Esophagus muscularis mucosa (tissue), 4 donors: ENCODE measurements around the gene OPN4. TPM values are rescaled to one million over a fixed set of nuclear protein-coding genes. Genes with fewer than 3 reads are reported as not detected.

Experiments
- DNase-seq: peaks from one replicate; pipeline ENCODE4 v3.0.0-alpha.2; 2017; ENCODE audit errors: extremely low spot score
- H3K27ac ChIP-seq, 4 donors: fragments of 200-600 bp; sonication (generic); replicated peaks in 1 of 4; 1 replicate in 3 of 4; 2 replicates in 1 of 4; pipeline ENCODE4 v1.5.1; 2016 to 2019; ENCODE audit warnings: mild to moderate bottlenecking in 1 of 4
- H3K27me3 ChIP-seq, 4 donors: fragments of 200-600 bp; sonication (generic); one replicate each; pipeline versions ENCODE4 v1.5.1 to v1.6.0; 2016 to 2019
- H3K36me3 ChIP-seq, 4 donors: fragments of 200-600 bp; sonication (generic); one replicate each; pipeline ENCODE4 v1.5.1; 2016 to 2019
- H3K4me1 ChIP-seq, 4 donors: fragments of 200-600 bp; sonication (generic); one replicate each; pipeline ENCODE4 v1.5.1; 2016 to 2019
- H3K4me3 ChIP-seq, 4 donors: fragments of 200-600 bp; sonication (generic); 1 replicate in 2 of 4; 2 replicates in 2 of 4; pipeline ENCODE4 v1.5.1; 2016 to 2019; ENCODE audit warnings: mild to moderate bottlenecking in 4 of 4, moderate library complexity in 1 of 4
- H3K9me3 ChIP-seq, 4 donors: fragments of 200-600 bp; sonication (generic); 1 replicate in 3 of 4; 2 replicates in 1 of 4; pipeline ENCODE4 v1.5.1; 2016 to 2019
- EP300 ChIP-seq: sonication (generic); formaldehyde crosslinking; IDR thresholded peaks from one replicate; pipeline ENCODE4 v1.6.1; 2017; ENCODE audit warnings: antibody characterized with exemption
- POLR2A ChIP-seq: fragments of 450-650 bp; IDR thresholded peaks from one replicate; pipeline ENCODE4 v1.6.1; 2017; ENCODE audit warnings: antibody characterized with exemption, moderate library complexity, mild to moderate bottlenecking, low read depth
- POLR2AphosphoS5 ChIP-seq, 2 donors: sonication (generic); formaldehyde crosslinking; IDR thresholded peaks; one replicate each; pipeline ENCODE4 v1.6.1; 2017; ENCODE audit warnings: antibody characterized with exemption in 2 of 2
- WGBS: methylation state at CpG from one replicate; pipeline ENCODE4 v1.1.5; 2018; 5-methylcytosine and 5-hydroxymethylcytosine counted together
- intact Hi-C: fragments of 100-400 bp; cut with DNase I; formaldehyde crosslinking; loops from one replicate; pipeline ENCODE4 v1.15.1; 2023
- total RNA-seq, 4 donors: library from RNA; depleted of rRNA; stranded (reverse); fragments of >200 nt; gene quantifications; one replicate each; pipeline versions ENCODE4 v1.1.0 to v1.2.1, GENCODE V29; 2016
- TF ChIP-seq, protein P1 (sequence below), 3 experiments: fragments of 200-600 bp in 2 of 3; fragments of 450-650 bp in 1 of 3; sonication (generic) in 2 of 3; IDR thresholded peaks; one replicate each; pipeline ENCODE4 v1.5.1; 2017 to 2019; ENCODE audit warnings: antibody characterized with exemption in 3 of 3, mild to moderate bottlenecking in 2 of 3, moderate library complexity in 1 of 3

Gene OPN4
- total RNA-seq, 4 donors from 2014 or later: 0.32 TPM; not detected in 3

- Histone ChIP-seq H3K27me3 (no peaks in the 10 kb centered on the region), H3K27ac (peak overlapping the region; percentile 32 to 87 (median 50)), H3K4me3 (no peak overlapping the region), H3K9me3 (no peaks in the 10 kb centered on the region), H3K4me1 (peaks cover 34 to 72% (median 70%) of the 10 kb centered on the region in 4 donors), H3K36me3 (peaks cover 0 to 30% (median 27%) of the 10 kb centered on the region in 4 donors)
- WGBS: 88% methylated on average over 6 of the region's 8 CpGs
- TF ChIP-seq POLR2A: no peak
- TF ChIP-seq, protein P1, sequence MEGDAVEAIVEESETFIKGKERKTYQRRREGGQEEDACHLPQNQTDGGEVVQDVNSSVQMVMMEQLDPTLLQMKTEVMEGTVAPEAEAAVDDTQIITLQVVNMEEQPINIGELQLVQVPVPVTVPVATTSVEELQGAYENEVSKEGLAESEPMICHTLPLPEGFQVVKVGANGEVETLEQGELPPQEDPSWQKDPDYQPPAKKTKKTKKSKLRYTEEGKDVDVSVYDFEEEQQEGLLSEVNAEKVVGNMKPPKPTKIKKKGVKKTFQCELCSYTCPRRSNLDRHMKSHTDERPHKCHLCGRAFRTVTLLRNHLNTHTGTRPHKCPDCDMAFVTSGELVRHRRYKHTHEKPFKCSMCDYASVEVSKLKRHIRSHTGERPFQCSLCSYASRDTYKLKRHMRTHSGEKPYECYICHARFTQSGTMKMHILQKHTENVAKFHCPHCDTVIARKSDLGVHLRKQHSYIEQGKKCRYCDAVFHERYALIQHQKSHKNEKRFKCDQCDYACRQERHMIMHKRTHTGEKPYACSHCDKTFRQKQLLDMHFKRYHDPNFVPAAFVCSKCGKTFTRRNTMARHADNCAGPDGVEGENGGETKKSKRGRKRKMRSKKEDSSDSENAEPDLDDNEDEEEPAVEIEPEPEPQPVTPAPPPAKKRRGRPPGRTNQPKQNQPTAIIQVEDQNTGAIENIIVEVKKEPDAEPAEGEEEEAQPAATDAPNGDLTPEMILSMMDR (IDR thresholded peaks at IDR 0.05): no peak
- peak in 1 of 2 donors; percentile 4 for TF ChIP-seq POLR2AphosphoS5 (IDR thresholded peaks at IDR 0.05)
- TF ChIP-seq EP300: no peak
- intact Hi-C loops: loop anchor here (5.0 kb wide), 1 partner anchor 210 kb away; no protein-coding TSS in a partner anchor
- DNase-seq: no peak
These were observed 37.7 kb downstream of the OPN4 start for GRCh38 chr10:86692023-86692514.

GRCh38 chr10:86692664-86693063 lies 38.3 kb downstream of the OPN4 start:
- H3K27me3 ChIP-seq: no peaks in the 10 kb centered on the region
- WGBS: 92% methylated on average over 4 of the region's 7 CpGs
- DNase-seq: no peak
- H3K9me3 ChIP-seq: no peaks in the 10 kb centered on the region
- intact Hi-C loops: loop anchor here (5.0 kb wide), 1 partner anchor 210 kb away; no protein-coding TSS in a partner anchor
- TF ChIP-seq POLR2A (no peak), POLR2AphosphoS5 (IDR thresholded peaks at IDR 0.05) (no peak), EP300 (no peak)
- TF ChIP-seq, protein P1 (IDR thresholded peaks at IDR 0.05): no peak
- peaks cover 33 to 66% (median 64%) of the 10 kb centered on the region in 4 donors for H3K4me1 ChIP-seq
- H3K27ac ChIP-seq: peak overlapping the region; percentile 32 to 87 (median 50)
- peaks cover 0 to 32% (median 27%) of the 10 kb centered on the region in 4 donors for H3K36me3 ChIP-seq
- H3K4me3 ChIP-seq: no peak overlapping the region

DNA sequence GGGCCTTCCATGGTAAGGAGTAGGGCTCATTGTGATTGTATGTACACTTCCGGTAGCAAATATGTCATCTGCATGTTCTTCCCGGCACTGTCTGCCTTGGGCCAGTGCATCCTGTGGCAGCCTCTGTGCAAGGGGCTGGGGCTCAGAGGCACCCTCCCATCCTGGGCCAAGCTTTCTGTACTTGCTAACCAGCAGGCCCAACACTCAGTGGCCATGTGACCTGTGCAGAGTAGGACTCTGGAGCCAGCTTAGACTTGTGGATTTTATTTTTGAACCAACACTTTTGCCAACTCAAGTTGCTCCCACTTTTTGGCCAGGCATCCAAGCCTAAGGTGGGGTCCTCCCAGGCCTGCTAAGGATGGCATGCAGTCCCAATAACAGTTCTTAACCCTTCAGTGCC lies 38.9 kb downstream of the OPN4 start:
- 83% methylated on average over 1 of the region's 2 CpGs for WGBS

GRCh38 chr10:86693721-86694369 lies 39.5 kb downstream of the OPN4 start:
- H3K36me3 ChIP-seq: peaks cover 0 to 44% (median 39%) of the 10 kb centered on the region in 4 donors
- no peak overlapping the region for H3K4me3 ChIP-seq
- H3K4me1 ChIP-seq: peaks cover 34 to 54% (median 52%) of the 10 kb centered on the region in 4 donors
- no peaks in the 10 kb centered on the region for H3K9me3 ChIP-seq
- no peak for TF ChIP-seq EP300
- TF ChIP-seq, protein P1 (IDR thresholded peaks at IDR 0.05): peak; percentile 48 to 75 (median 56)
- no peak for TF ChIP-seq POLR2A
- no peak for TF ChIP-seq POLR2AphosphoS5 (IDR thresholded peaks at IDR 0.05)
- no peak for DNase-seq
- H3K27me3 ChIP-seq: no peaks in the 10 kb centered on the region
- intact Hi-C loops: loop anchor here (5.0 kb wide), 1 partner anchor 208 kb away; no protein-coding TSS in a partner anchor
- peak overlapping the region; percentile 31 to 51 (median 44) for H3K27ac ChIP-seq
- 15% methylated on average over 9 of the region's 10 CpGs for WGBS

More for the DNA sequence above, 38.9 kb downstream of the OPN4 start:
- Histone ChIP-seq H3K27ac (peak overlapping the region; percentile 32 to 51 (median 44)), H3K9me3 (no peaks in the 10 kb centered on the region), H3K27me3 (no peaks in the 10 kb centered on the region), H3K36me3 (peaks cover 0 to 38% (median 34%) of the 10 kb centered on the region in 4 donors), H3K4me3 (no peak overlapping the region), H3K4me1 (peaks cover 35 to 60% (median 58%) of the 10 kb centered on the region in 4 donors)
- no peak for DNase-seq
- intact Hi-C loops: loop anchor here (5.0 kb wide), 1 partner anchor 209 kb away; no protein-coding TSS in a partner anchor
- TF ChIP-seq, protein P1 (IDR thresholded peaks at IDR 0.05): no peak
- TF ChIP-seq POLR2A (no peak), EP300 (no peak), POLR2AphosphoS5 (IDR thresholded peaks at IDR 0.05) (no peak)
